Stimulated activated CD8-positive, alpha-beta memory T cell treated with anti-CD3 and anti-CD28 coated beads, Interleukin-4, amount 100 ng/mL, for 4 hours (primary cell): ENCODE measurements around the gene SPATA32.
"Not testable (repeated sequence)": the region's sequence is repeated elsewhere in the genome, so short reads cannot be mapped to it uniquely, and the experiment has no call there.

ENCODE experiments used
- DNase-seq, 2 donors: peaks; one replicate each; pipeline ENCODE4 v3.0.0-alpha.2; 2020; ENCODE audit warnings: low read depth in 2 of 2, low spot score in 1 of 2

Gene SPATA32

GRCh38 chr17:45261577-45262515 lies at the start of gene SPATA32:
Gene SPATA32 (minus strand): TSS chr17:45262094. CDS start chr17:45262016, 78 bp downstream.
- peak; percentile 36 to 60 for DNase-seq

- DNase-seq: no peak
Observed at GRCh38 chr17:45311401-45311759, 49.5 kb upstream of the SPATA32 start.

GRCh38 chr17:45310380-45311324 lies 48.8 kb upstream of the SPATA32 start:
- no peak for DNase-seq

- DNase-seq: no peak
Observed at GRCh38 chr17:45309400-45309799, 47.5 kb upstream of the SPATA32 start.

GRCh38 chr17:45308840-45309239 lies 46.9 kb upstream of the SPATA32 start:
- no peak for DNase-seq

- no peak for DNase-seq
Observed at GRCh38 chr17:45308016-45308365, 46.1 kb upstream of the SPATA32 start.

GRCh38 chr17:45307290-45308015 lies 45.6 kb upstream of the SPATA32 start:
- DNase-seq: peak in 1 of 2 donors; percentile 39

- DNase-seq: no peak
Observed at GRCh38 chr17:45306623-45307022, 44.7 kb upstream of the SPATA32 start.

- DNase-seq: no peak
Observed at GRCh38 chr17:45306094-45306493, 44.2 kb upstream of the SPATA32 start.

GRCh38 chr17:45305530-45306087 lies 43.7 kb upstream of the SPATA32 start:
- DNase-seq: no peak

- DNase-seq: no peak
Observed at GRCh38 chr17:45302649-45303173, 40.8 kb upstream of the SPATA32 start.

- not testable (repeated sequence) for DNase-seq
Observed at GRCh38 chr17:45302220-45302619, 40.3 kb upstream of the SPATA32 start.

GRCh38 chr17:45301674-45302073 lies 39.8 kb upstream of the SPATA32 start:
- DNase-seq: no peak

GRCh38 chr17:45300060-45300751 lies 38.3 kb upstream of the SPATA32 start:
- DNase-seq: no peak

GRCh38 chr17:45299361-45299760 lies 37.5 kb upstream of the SPATA32 start:
- DNase-seq: no peak

- no peak for DNase-seq
Observed at GRCh38 chr17:45298546-45299285, 36.8 kb upstream of the SPATA32 start.

- no peak for DNase-seq
Observed at GRCh38 chr17:45296833-45297124, 34.9 kb upstream of the SPATA32 start.

GRCh38 chr17:45296003-45296832 lies 34.3 kb upstream of the SPATA32 start:
- DNase-seq: no peak

- no peak for DNase-seq
Observed at GRCh38 chr17:45294506-45294905, 32.6 kb upstream of the SPATA32 start.
